GM19452 (cell line): ENCODE results near the gene CELA2B.
"Not testable (repeated sequence)": the region's sequence is repeated elsewhere in the genome, so short reads cannot be mapped to it uniquely, and the experiment has no call there.

Experiments
- ATAC-seq: cut with Tn5 transposase; IDR thresholded peaks from one replicate; pipeline ENCODE4 v1.9.1; 2021; ENCODE audit not compliant: unreplicated experiment

CELA2B gene

DNA sequence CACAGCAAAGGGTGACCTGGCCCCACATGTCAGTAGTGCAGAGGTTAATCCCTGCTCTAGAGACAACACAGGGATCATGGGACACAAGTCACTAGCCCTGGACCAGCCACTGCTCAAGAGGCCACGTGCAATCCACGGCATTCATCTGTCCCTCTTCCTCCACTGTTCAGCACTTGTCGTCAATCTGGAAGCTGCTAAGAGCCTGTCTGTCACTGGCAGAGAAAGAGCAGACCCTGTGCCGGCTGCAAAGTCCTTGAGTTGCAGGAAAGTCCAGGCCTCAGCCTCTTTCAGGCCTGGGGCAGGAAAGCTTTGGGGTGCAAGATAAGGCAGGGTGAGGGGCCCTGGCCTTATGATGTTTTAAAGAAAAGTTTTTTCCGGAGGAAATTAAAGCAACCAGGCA lies 16.7 kb downstream of the CELA2B start:
- no peak for ATAC-seq

- ATAC-seq: no peak
These were observed 18.0 kb downstream of the CELA2B start for GRCh38 chr1:15493869-15494390.

DNA sequence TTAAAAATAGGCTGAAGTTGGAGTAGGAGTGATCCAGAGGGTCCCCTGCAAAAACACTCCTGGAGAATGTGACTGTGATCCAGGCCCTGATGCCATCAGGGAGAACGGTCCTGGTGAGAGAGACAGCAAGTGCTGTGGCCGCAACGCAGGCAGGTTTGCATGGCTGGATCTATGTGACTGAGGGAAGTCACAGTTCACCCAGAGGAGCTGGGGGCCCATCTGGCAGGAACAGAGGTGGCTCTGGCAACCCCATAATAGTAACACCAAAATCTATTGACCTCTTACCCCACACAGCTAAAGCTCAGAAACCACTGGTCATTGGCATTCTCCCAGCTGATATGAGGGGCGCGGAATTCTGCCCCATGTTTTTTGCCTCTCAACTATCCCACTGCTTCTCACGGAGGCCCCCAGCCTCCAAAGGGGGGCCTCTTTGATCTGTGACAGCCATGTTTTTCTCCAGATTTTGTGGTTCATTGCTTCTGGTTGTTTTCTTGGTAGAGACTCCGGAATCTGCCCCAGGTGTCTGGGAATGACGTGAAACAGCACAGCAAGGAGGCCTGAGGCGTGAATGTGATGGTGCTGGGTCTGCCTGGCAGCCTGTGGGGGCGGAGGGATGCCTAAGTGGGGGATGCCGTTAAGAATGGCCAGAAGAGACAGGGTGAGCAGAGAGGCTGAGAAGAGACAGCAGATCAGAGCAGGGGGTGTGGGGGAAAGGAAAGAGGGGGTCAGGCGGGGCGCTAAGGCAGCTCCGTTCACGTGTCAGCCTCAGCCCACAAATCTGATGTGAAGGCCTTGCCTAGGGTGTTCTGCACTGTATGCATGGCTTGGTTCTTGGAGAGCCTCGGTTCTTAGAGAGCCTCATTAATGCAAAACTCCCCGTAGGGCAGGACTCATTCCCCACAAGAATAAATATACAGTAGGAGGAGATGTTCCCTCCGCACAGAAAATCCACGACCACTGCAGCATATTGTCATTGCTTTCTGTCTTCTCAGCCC lies 24.6 kb downstream of the CELA2B start:
- ATAC-seq: no peak

GRCh38 chr1:15501208-15502032 lies 25.5 kb downstream of the CELA2B start:
- no peak for ATAC-seq

DNA sequence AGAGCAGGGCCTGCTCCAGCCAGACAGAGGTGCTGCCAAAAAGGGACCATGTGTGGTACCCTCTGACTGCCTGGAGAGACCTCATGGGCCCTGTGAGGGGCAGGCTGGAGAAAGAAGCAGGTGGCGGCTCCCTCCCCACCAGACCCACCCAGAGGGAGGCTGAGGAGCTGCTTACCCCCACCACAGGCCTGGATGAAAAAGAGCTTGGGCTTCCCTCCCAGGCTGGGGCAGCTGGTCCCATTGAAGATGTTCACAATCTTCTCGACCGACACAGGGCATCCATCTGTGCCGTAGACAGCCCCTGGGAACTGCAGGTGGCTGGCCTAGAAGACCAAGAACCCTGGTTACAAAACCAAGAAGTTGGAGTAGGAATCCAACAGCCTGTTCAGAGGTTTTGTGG lies 28.5 kb downstream of the CELA2B start:
- no peak for ATAC-seq

- no peak for ATAC-seq
These were observed 30.9 kb downstream of the CELA2B start for GRCh38 chr1:15506831-15507230.

DNA sequence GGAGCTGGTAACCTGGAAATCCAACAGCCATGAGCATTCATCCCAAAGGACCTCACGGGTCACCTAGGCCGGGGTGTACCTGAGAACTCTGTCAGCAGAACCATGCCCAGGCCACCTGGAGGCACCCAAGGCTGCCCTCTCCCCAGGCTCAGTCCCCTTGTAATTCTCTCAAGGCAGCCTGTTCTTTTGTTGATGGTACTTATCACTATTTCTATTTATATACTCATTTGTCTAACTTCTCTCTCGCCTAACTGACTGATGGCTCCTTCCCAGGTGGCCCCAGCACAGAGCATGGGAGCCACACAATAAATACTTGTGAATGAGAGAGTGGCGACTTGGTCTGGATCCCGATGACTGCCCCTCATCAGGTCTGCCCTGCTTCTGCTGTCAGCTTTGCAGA lies 31.4 kb downstream of the CELA2B start:
- ATAC-seq: no peak

DNA sequence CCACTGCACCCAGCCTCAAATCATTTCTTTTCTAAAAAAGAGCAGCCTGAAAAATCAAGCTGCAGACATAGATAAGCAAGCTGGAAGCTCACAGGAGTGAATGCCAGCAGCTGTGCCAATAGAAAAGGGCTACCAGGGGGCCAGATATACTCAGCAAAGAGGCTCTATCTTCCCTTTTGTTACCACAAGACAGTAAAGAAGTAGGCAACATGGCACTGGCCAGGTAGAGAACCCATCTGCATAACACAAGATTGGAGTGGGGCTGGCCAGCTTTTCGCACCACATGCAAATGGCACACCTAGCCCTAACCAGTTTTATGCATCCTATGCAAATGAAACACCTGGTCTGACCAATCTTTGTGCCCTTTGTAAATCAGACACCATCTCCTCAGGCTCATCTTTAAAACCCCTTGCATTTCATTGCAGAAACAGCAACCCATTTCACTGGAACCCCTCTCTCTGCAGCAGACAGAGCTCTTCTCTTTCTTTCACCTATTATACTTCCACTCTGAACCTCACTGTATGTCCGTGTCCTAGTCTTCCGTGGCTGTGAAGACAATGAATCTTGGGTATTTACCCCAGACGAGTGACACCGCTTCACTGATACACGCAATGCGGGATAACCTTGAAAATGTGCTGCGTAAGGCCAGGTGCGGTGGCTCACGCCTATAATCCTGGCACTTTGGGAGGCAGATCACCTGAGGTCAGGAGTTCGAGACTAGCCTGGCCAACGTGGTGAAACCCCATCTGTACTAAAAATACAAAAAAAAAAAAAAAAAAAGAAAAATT lies 33.0 kb downstream of the CELA2B start:
- no peak for ATAC-seq

DNA sequence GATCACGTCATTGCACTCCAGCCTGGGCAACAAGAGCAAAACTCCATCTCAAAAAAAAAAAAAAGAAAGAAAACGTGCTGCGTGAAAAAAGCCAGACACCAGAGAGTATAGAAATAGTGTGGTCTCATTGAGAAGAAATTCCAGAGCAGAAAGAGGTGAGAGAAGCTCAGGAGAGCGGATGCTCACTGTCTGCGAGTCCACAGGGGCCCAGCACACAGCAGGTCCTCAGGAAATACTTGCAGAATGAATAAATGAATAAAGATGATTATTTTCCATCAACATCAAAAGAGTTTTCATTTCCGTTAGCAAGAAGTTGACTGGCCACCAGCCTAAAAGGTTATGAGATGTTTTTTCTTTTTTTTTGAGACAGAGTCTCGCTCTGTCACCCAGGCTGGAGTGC lies 33.7 kb downstream of the CELA2B start:
- no peak for ATAC-seq

GRCh38 chr1:15510611-15511405 lies 34.9 kb downstream of the CELA2B start:
- no peak for ATAC-seq

GRCh38 chr1:15513192-15513591 lies 37.3 kb downstream of the CELA2B start:
- no peak for ATAC-seq

GRCh38 chr1:15513919-15514318 lies 38.0 kb downstream of the CELA2B start:
- ATAC-seq: no peak

DNA sequence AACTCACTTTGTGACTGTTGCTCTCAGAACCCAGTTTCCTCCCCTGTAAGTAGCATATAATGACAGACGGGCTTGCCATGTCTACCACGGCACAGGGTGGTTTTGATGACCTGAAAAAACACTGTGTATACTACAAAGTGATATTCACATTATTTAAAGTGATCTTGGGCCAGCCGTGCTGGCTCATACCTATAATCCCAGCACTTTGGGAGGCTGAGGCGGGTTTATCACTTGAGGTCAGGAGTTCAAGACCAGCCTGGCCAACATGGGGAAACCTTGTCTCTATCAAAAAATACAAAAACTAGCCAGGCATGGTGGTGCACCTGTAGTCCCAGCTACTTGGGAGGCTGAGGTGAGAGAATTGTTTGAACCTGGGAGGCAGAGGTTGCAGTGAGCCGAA lies 38.7 kb downstream of the CELA2B start:
- not testable (repeated sequence) for ATAC-seq

DNA sequence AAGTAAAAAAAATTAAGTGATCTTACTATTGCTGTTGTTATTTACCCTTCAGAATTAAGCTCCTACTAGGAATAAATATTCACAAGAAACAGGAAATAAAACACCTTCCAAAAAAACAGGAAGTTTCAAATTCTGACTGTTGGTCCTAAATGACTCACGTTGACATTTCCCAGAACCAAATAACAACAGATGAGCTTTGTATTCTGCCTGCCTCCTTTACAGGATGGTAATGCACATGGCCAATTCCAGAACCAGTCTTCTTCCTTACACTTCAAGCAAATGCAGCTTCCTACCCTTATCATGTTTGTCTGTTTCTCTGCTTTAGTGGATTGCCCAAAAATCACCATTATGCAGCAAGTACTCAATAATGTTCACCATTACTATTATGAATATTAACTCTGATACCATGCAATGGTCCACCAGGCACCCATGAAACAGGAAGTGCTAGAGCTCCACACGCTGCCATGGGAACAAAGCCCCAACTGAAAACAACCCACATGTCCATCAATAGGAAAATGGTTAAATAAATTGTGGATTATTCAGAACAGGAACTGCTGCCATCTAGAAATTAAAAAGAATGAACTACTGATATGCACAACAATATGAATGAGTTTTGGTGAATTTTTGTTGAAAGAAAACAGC lies 39.2 kb downstream of the CELA2B start:
- ATAC-seq: no peak

- ATAC-seq: no peak
These were observed 43.7 kb downstream of the CELA2B start for GRCh38 chr1:15519625-15520024.

- not testable (repeated sequence) for ATAC-seq
These were observed 45.5 kb downstream of the CELA2B start for GRCh38 chr1:15521206-15521906.

GRCh38 chr1:15522551-15522950 lies 46.6 kb downstream of the CELA2B start:
- ATAC-seq: no peak

GRCh38 chr1:15523104-15524020 lies 47.5 kb downstream of the CELA2B start:
- ATAC-seq: no peak
